ENCODE measurements around the gene HLA-DQB1.
"Not testable (repeated sequence)": the region's sequence is repeated elsewhere in the genome, so short reads cannot be mapped to it uniquely, and the experiment has no call there.

HLA-DQB1 gene

DNA sequence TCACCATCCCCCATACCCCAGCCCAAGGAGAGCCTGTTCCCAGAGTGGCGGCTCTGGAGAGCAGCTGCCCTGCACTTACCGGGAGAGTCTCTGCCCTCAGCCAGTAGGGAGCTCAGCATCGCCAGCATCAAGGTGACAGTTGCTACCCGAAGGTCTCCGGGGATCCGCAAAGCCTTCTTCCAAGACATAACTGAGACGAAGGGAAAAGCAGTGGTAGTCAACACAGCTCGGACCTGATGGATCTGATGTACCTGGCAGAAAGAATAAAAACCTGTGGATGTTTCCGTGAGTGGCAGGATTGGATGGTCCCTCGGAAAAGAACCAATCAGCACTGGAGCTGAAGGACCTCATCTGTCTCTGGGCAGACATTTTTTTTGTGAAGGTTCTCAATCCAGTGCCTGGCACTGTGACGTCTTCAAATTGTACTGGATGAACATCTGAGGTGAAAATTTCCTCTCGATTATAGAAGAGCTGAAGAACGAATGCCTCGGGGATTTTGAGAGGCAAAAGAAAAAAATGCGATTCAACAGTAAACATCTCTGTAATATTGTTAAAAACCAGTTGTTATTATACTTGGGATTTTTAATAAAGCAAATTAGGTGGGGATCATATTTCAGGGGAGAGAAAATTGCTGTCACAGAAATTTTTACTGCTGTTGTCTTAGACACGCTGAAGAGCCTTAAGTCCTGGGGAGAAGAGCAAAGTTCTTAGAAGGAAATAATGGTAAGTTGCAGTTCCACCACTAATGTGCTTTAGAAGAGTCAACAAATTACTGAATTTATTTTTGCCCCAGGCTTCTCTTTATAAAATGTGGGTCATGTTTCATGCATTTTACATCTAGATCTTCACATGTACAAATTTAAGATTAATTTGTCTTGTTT is at the start of gene HLA-DQB1:
Gene HLA-DQB1, minus strand, starts transcription at position 238 of the 881 bp plus-strand sequence. Its CDS starts 50 bp downstream, at position 188.
- H3K4me3 ChIP-seq (ENCODE audit: low read depth, low read length): peak within 1 kb of the TSS; percentile 39

DNA sequence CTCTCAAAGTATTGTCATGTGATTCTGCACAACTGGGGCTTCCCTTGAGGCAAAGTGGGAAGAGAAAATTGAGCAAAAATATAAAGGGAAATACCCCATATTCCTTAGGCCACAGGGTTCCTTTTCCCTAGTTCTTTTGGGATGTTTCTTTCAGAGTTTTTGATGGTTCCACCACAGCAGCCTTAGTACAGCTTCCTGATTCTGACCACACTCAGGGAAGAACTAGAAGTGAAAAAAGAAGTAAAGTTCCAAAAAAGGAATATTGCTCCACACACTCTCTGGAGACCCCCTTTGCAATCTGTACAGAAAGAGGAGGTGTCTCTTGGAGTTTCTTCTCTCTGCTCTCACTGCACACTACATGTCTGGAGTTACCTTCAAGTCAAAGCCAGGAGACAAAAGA is 46.8 kb upstream of the HLA-DQB1 start:
- H3K4me3 ChIP-seq (ENCODE audit: low read depth, low read length): no peak overlapping the region

DNA sequence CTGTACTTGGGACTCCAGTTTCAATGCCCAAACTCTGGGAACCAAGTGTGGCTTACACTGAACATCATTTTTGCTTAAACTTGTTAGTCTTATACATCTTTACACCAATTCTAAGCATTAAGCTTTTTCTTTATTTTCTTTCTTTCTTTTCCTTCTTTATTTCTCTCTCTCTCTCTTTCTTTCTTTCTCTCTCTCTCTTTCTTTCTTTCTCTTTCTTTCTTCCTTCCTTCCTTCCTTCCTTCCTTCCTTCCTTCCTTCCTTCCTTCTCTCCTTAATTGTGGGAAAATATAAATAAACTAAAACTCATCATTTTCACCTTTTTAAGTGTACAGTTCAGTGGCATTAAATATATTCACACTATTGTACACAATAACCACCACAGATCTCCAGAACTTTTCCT is 43.2 kb upstream of the HLA-DQB1 start:
- H3K4me3 ChIP-seq (ENCODE audit: low read depth, low read length): no peak overlapping the region

DNA sequence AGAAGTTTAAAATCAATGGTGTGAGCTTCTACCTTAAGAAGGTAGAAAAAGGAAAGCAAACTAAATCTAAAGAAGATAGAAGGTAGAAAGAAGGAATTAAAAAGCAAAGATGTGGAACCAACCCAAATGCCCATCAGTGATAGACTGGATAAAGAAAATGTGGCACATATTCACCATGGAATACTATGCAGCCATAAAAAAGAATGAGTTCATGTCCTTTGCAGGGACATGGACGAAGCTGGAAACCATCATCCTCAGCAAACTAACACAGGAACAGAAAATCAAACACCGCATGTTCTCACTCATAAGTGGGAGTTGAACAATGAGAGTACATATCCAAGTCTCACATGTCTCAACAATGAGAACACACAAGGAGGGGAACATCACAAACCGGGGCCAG is 38.7 kb upstream of the HLA-DQB1 start:
- H3K4me3 ChIP-seq (ENCODE audit: low read depth, low read length): not testable (repeated sequence)

DNA sequence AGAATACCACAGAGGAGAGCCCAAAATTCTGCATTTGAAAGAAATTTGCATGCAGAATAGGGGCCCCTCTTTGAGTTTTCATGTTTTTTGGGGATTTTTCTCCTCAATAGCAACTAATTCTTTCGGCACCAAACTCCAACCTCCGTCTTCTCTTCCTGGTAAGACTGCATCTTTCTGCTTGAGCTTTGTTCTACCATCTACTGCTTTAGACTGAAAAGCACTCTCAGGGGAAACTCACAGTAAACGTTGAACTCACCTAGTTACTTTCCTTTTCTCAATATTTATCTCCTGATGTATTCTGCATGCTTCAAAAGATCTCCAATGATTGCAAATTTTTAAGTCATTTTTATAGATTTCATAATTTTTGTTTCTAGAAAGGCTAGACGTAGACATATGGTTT is 36.9 kb upstream of the HLA-DQB1 start:
- no peak overlapping the region for H3K4me3 ChIP-seq (ENCODE audit: low read depth, low read length)

DNA sequence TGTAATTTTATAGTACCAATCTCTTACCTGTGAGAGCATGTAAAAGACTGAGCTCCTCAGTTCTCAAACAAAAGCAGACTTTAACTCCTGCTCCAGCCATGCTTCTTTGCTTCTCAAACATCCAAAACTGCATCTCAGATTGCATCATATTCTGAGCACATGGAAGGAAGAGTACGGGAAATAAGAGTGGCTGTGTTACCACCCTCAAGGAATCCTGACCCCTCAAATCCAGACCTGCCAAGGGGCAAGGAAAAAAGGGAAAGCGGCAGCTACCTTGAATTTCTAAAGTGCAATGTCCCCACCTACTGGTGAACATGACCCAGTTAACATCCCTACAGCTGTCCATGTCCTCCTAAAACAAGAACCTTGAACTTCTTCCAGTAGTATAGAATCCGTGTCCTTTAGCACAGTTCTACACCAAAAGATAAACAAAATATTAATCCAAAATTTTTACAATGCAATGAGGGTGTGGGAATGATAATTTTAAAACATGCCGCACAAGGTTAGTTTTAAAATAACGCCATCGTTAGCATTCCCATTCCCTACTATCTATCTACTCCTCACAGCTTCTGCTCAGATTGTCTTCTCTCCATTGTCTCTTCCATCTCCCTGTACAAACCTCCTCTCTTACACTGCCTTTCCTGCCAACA is 34.1 kb upstream of the HLA-DQB1 start:
- no peak overlapping the region for H3K4me3 ChIP-seq (ENCODE audit: low read depth, low read length)

- H3K4me3 ChIP-seq (ENCODE audit: low read depth, low read length): no peak overlapping the region
These were observed 30.6 kb upstream of the HLA-DQB1 start for GRCh38 chr6:32697031-32697430.

GRCh38 chr6:32692019-32692418 is 25.6 kb upstream of the HLA-DQB1 start:
- no peak overlapping the region for H3K4me3 ChIP-seq (ENCODE audit: low read depth, low read length)

DNA sequence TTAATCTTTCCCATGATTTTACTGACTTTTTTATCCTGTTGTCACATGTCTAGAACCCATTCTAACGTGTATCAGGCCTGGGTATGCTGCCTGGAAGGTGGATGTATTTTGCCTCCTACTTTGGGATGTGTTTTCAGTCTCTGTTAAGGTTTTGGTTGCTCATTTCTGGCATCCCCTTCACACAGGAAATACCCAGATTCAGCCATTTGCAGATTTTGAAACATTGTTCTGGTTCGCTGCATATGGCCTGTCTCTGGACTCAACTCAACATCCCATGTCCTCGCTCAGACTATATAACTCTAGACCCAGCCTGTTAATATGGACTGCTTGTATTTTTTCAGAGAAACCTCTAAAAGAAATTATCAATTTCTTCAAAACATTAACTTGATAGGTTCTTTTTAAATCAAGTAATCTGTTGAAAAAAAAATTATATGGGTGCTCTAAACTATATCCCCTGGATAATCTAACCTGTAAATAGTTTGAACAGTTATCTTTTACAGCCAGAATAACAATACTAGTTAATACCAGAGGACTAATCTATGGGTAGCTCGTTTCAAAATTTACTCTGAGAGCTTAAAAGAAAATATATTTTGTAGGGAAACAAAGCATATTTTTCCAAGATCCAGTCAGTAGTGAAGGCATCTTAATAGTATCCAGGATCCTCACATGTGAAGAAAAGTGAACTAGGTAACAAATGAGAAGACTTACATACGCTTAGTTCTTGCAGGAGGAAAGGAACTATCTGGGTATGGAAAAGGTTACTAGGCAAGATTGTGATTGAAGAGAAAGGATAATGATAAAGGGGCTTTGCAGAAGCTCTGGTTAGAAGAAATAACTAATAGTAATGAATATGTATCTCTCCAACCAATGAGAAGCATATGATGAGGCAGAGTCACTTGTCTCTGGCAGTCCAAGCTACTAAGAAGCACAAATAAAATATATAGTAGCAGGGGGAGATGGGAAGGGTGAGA is 23.4 kb upstream of the HLA-DQB1 start:
- no peak overlapping the region for H3K4me3 ChIP-seq (ENCODE audit: low read depth, low read length)

DNA sequence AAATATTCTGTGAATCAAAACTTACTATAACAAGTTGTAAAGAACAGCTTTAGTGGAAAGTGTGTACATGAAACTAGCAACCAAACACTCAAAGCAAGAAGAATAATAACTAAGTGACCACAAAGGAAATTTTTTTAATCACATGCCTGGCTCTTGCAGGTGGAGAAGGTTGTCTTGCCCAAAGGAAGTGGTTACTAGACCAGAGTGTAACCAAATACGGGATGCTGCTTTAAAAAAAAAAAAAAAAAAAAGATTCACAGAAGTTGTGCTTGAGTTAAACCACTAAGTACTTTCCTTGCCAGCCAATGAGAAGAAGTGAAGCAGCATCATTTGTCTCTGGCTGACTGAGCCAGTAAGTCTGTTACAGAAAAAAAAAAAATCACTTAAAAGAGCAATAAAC is 19.1 kb upstream of the HLA-DQB1 start:
- no peak overlapping the region for H3K4me3 ChIP-seq (ENCODE audit: low read depth, low read length)

- no peak overlapping the region for H3K4me3 ChIP-seq (ENCODE audit: low read depth, low read length)
These were observed 17.8 kb upstream of the HLA-DQB1 start for GRCh38 chr6:32684246-32684645.

DNA sequence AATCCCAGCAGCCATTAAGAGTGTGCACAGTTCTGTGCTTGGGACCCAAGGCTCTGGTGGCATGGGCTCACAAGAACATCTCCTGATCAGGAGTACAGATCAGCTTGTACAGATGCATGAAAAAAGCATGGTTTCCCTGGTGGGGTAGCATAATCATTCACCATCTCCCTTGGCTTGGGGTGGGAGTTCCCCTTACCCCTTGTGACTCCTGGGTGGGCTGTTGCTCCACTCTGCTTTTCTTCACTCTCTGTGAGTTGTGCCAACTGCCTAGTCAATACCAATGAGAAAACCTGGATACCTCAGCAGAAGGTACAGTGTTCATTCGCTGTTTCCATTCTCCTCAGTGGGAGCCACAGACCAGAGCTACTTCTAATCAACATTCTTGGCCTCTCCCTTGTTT is 13.6 kb upstream of the HLA-DQB1 start:
- H3K4me3 ChIP-seq (ENCODE audit: low read depth, low read length): no peak overlapping the region

DNA sequence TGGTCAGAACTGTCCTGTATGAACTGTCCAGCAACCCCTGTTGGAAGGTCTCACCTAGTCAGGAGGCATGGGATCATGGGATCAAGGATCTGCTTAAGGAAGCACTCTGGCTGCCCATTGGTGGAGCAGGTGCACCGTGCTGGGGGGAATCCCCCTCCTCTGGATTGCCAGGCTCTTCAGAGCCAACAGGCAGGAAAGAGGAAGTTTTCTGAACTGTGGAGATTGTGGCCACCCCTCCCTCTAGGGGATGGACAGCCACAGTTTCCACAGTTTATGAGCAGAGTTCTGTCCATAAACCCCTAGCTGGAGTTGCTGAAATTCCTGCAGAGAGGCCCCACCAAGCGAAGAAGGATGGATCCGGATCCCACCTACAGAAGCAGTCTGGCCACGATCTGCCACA is 13.0 kb upstream of the HLA-DQB1 start:
- no peak overlapping the region for H3K4me3 ChIP-seq (ENCODE audit: low read depth, low read length)

DNA sequence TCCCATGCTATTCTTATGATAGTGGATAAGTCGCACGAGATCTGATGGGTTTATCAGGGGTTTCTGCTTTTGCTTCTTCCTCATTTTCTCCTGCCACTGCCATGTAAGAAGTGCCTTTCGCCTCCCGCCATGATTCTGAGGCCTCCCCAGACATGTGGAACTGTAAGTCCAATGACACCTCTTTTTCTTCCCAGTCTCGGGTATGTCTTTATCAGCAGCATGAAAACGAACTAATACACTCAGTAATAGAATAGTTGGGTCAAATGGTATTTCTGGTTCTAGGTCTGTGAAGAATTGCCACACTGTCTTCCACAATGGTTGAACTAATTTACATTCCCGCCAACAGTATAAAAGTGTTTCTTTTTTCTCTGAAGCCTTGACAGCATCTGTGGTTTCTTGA is 7.7 kb upstream of the HLA-DQB1 start:
- not testable (repeated sequence) for H3K4me3 ChIP-seq (ENCODE audit: low read depth, low read length)

GRCh38 chr6:32671908-32672307 is 5.5 kb upstream of the HLA-DQB1 start:
- not testable (repeated sequence) for H3K4me3 ChIP-seq (ENCODE audit: low read depth, low read length)

- no peak overlapping the region for H3K4me3 ChIP-seq (ENCODE audit: low read depth, low read length)
These were observed 3.4 kb upstream of the HLA-DQB1 start for GRCh38 chr6:32669893-32670292.

GRCh38 chr6:32669240-32669639 is 2.8 kb upstream of the HLA-DQB1 start:
- H3K4me3 ChIP-seq (ENCODE audit: low read depth, low read length): no peak overlapping the region

DNA sequence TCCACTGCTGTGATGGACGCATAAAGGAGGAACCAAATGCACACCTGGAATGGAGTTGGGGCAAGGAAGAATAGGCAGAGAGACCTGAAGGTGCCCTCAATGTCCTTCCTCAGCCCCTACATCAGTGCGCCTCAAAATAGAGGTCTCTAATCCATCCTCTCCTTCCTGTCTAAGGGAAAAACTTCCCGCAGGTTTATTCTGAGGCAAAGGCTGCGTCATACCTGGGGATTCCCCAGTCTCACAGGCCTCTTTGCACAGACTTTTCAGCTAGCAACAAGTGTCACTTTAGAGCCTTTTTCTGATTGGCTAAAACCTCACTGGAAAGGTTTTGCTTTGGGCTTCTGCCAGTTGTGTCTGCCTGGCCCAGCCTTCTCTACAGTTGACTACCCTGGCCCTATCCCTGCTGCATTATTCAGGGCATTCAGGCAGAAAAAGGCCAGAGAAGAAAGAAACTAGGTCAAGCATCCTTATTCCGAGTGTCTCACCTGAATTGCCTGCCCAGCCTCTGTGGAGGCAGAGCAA is 1.8 kb upstream of the HLA-DQB1 start:
- no peak overlapping the region for H3K4me3 ChIP-seq (ENCODE audit: low read depth, low read length)

DNA sequence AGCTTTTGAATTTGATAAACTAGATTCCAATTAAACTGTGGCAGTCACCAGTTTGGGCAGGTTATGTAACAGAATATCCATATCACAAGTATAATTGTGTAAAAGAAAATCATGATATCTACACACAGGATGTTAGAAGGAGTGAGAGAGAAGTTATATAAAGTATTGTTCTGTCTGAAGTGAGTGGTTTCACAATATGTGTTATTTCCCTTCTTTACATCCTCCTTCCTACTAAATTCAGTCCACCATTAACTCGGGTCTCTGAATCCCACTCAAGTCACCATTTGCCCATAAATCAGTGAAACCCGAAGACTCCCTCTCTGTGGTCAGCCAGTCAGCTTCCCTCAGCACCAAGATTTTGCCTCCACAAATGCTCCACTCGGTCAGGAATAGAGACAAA is 796 bp downstream of the HLA-DQB1 start:
- no peak overlapping the region for H3K4me3 ChIP-seq (ENCODE audit: low read depth, low read length)

GRCh38 chr6:32664827-32665362 is 1.6 kb downstream of the HLA-DQB1 start:
- H3K4me3 ChIP-seq (ENCODE audit: low read depth, low read length): peak overlapping the region; percentile 20

DNA sequence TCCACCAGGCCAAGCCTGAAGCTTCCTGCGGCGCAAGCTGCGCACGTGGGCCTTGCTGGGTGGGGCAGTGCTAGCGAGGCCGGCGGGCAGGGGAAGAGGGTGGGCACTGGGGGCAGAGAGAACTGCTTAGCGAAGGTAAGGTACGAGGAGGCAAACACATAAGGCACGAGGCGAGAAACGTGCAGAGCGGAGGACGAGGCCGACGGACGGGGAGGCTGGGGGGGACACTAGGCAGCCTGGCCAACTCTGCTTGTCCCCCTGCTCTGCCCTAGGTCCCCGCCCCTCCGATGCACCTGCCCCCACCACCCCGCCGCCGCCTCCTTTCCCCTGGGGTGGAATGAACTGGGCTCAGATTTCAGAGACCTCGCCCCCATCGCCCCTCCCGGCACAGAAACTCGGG is 2.1 kb downstream of the HLA-DQB1 start:
- peak overlapping the region; percentile 20 for H3K4me3 ChIP-seq (ENCODE audit: low read depth, low read length)
